Adrenal gland (tissue), 5 donors: ENCODE results near the gene MAPK1IP1L.

Experiments used
- POLR2A ChIP-seq, 2 donors: fragments of 450-650 bp; IDR thresholded peaks; one replicate each; pipeline ENCODE4 v1.6.1; 2017; ENCODE audit warnings: antibody characterized with exemption in 2 of 2, mild to moderate bottlenecking in 2 of 2, moderate library complexity in 1 of 2
- TF ChIP-seq, protein P1 (sequence below), 6 experiments: fragments of 450-650 bp in 4 of 6; fragments of 200-600 bp in 2 of 6; sonication (generic) in 1 of 6; IDR thresholded peaks; 1 replicate in 5 of 6; 2 replicates in 1 of 6; pipeline versions ENCODE4 v1.5.1 to v1.8.0; 2016 to 2021; ENCODE audit warnings: antibody characterized with exemption in 6 of 6, mild to moderate bottlenecking in 2 of 6, moderate library complexity in 1 of 6
- donor health status: DM: no; HTN: no; CAD: no.

DNA sequence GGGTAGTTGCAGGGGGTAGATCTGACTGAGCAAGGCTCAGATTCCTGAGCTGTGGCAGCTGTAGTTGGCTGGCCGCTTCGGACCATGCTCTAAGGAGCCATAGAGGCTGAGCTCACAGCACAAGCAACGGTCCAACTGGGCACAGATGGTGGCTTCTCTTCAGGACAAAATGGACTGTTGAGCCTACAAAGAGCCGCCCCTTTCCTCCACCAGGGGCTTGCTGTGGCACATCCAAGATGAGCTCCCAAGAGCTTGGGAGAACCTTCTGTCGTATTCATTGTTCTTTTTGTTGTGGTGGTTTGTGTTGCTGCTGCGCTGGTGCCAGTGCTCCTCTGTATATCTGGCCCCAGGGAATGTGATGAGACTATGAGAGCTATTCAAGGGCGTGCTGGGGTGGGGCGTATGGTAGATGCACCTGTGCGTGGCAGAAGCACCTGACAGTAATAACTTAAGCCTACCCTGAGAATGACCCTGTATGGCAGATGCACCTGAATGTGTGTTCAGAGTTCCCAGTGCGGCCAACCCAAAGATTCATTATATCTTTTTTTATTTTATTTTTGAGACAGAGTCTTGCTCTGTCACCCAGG, 59.8 kb downstream of the MAPK1IP1L start:
- TF ChIP-seq, protein P1, sequence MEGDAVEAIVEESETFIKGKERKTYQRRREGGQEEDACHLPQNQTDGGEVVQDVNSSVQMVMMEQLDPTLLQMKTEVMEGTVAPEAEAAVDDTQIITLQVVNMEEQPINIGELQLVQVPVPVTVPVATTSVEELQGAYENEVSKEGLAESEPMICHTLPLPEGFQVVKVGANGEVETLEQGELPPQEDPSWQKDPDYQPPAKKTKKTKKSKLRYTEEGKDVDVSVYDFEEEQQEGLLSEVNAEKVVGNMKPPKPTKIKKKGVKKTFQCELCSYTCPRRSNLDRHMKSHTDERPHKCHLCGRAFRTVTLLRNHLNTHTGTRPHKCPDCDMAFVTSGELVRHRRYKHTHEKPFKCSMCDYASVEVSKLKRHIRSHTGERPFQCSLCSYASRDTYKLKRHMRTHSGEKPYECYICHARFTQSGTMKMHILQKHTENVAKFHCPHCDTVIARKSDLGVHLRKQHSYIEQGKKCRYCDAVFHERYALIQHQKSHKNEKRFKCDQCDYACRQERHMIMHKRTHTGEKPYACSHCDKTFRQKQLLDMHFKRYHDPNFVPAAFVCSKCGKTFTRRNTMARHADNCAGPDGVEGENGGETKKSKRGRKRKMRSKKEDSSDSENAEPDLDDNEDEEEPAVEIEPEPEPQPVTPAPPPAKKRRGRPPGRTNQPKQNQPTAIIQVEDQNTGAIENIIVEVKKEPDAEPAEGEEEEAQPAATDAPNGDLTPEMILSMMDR (IDR thresholded peaks at IDR 0.05) = no peak
- TF ChIP-seq POLR2A (IDR thresholded peaks at IDR 0.05) = no peak
